NCI-H2196 (cell line): ENCODE data around the gene RCBTB2.
"Not testable (repeated sequence)": the region's sequence is repeated elsewhere in the genome, so short reads cannot be mapped to it uniquely, and the experiment has no call there.

Experiments
- DNase-seq: peaks from one replicate; lab custom pipeline; 2025; ENCODE audit not compliant: unreplicated experiment; lab: John Stamatoyannopoulos, UW

The RCBTB2 gene

DNA sequence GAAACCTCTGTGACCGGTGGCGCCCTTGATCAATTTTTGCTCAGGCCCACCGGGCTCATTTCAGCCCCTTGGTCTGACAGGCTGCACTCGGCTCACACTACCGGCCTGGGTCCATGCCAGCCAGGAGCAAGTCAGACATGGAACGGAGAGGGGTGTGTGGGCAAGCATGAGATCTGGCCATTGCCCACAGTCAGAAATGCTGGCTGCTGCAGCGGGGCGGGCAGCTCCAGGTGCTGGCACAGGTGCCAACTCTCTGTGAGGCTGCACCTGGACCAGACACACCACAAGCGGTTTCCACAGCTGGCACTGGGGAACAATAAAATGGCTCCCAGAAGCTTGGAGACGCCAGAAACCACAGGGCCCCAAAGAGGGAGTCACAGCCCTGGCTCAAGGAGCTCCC is 76.3 kb downstream of the RCBTB2 start:
- DNase-seq = no peak

DNA sequence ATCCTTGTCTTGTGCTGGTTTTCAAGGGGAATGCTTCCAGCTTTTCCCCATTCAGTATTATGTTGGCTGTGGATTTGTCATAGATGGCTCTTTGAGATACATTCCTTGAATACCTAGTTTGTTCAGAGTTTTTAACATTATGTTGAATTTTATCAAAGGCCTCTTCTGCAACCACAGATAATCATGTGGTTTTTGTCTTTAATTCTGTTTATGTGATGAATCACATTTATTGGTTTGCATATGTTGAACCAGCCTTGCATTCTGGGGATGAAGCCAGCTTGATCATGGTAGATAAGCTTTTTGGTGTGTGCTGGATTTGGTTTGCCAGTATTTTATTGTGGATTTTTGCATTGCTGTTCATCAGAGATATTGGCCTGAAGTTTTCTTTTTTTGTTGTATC is 81.7 kb downstream of the RCBTB2 start:
- not testable (repeated sequence) for DNase-seq

DNA sequence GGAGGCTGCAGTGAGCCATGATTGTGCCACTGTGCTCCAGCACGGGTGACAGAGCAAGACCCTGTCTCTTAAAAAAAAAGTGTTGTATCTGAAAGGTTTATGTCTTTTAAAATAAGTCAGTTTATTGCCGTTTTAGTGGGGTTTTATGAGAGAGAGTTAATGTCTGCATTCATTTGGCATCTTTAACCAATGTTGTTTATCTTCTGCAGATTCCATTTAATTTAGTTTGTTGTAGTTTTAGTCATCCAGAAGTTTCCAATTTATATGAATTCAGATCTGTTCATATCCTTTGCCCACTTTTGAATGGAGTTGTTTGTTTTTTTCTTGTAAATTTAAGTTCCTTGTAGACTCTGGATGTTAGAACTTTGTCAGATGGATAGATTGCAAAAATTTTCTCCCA is 83.2 kb downstream of the RCBTB2 start:
- DNase-seq = no peak

DNA sequence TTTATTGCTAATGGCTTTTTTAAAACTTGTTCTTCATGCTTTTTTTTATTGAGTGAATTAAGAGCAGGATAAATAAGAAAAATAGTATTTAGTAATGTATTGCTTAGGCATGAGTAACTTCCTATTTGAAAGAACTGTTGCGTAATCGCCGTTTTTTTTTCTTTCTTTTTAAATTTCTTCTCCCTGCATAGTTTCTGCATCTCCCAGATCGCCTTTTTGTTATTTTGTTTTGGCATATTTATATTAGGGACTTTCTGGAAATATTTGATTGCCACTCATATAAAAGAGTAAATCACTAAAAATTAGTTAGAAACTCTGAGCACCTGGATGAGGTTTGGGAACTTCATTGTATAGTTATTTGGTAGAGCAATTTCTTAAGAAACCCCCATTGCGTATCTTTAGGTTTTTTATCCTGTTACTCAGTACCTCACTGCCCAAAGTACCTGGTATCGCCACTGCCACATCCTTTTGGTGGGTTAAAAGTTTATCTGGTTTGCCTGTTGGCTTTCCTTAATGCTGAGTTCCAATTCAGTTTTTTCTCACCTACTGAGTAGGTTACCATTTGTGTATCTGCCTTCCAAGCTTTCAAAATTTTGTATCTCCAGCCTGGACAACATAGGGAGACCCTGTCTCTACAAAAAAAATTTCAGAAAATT is 83.8 kb downstream of the RCBTB2 start:
- DNase-seq = no peak

DNA sequence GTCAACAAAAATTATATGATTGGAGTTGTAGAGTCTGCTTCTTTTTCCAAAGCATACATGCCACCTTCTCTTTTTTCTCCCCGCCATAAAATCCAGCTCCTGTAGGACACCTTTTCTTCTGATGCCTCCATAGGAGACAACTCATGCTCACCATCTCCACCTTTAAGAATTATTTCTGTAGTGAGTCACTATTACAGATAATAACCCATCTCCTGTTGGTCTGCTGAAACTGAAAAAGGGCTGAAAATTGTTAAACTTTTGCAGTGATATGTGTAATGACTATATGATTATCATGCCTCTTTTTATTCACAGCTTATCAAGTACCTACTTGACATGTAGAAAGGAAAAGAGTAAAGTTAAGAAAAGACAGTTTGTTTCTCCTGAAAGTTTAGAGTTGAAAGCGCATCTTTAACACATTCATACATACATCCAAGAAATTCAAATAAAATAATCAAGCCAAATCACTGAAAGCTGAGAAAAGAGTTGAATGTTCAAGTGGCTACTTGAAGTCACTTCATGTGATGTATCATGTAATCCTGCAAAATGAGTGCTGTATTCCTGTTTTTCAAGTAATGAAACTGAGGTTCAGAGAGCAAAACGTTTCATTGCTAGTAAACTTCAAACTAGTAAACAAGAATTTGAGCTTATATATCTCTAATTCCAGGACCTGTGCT is 84.5 kb downstream of the RCBTB2 start:
- DNase-seq = no peak

DNA sequence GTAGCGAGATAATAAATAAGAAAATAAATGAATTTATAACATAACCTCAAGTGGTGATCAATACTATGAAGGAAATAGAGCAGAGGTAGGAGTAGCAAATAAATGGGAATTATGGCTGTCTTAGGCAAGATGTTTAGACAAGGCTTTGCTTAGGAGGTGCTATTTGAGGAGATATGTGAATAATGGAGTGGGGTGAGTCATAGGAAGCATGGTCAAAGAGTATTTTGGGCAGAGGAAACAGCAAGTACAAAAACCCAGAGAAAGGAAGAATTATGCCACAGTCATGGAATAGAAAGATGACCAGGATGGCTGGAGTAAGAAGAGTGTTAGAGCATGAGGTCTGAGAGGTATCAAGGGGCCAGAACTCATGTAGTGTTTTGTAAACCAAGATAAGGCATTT is 86.4 kb downstream of the RCBTB2 start:
- DNase-seq = no peak

DNA sequence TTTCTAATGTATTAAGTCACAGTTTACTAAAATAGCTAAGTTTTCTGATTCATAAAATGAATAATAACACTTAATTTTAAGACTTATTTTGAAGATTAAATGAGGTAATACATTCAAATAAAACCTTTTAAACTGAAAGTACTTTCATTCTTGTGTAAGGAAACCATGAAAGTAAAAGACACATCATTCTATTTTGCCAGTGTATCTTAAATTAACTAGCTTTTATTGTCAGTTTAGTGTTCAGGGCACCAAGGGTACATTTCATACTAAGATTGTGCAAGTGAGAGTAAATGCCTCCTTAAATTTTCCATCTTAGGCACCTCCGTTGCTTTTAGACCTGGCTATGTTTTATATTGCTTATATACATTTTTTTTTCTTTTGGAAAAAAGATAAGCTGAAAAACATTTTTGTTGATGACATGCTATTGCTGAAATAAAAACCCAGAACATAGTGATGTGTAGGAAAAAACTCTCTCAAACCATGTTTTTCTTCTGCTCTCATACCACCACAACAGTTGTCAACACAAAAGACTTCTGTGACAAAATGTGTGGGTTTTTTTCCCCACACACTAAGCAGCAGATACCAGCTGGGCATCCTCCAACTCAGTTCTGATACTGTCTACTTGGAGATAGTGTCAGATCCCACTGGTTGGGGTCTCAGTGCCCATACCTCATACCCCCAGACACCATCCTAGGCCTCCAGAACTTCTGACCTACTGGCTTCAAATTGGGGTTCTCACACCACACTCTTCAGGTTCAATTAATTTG is 89.3 kb downstream of the RCBTB2 start:
- no peak for DNase-seq
